Large intestine (tissue), 3 donors: ENCODE measurements around the gene P2RY8. TPM values are rescaled to one million over a fixed set of nuclear protein-coding genes. Genes with fewer than 3 reads are reported as not detected.
"Not testable (repeated sequence)": the region's sequence is repeated elsewhere in the genome, so short reads cannot be mapped to it uniquely, and the experiment has no call there.

Experiments used
- DNase-seq, 2 donors: peaks; one replicate each; pipeline versions ENCODE4 v3.0.0 to v3.0.0-alpha.2; 2013
- H3K27ac ChIP-seq: one replicate; pipeline ENCODE4 v1.5.1; 2013; ENCODE audit warnings: low read length
- H3K27me3 ChIP-seq: 2 replicates; pipeline ENCODE4 v1.6.1; 2013; ENCODE audit warnings: low read length; ENCODE audit not compliant: control insufficient read depth, insufficient read depth
- H3K36me3 ChIP-seq: 2 replicates; pipeline ENCODE4 v1.6.1; 2013; ENCODE audit warnings: low read length; ENCODE audit not compliant: control insufficient read depth, insufficient read depth
- H3K4me1 ChIP-seq: one replicate; pipeline ENCODE4 v1.6.1; 2013; ENCODE audit warnings: low read length; ENCODE audit not compliant: control insufficient read depth, insufficient read depth
- H3K4me3 ChIP-seq: one replicate; pipeline ENCODE4 v1.5.1; 2013; ENCODE audit warnings: low read length
- H3K9me3 ChIP-seq: one replicate; pipeline ENCODE4 v1.6.1; 2013; ENCODE audit warnings: mild to moderate bottlenecking, low read depth, low read length, moderate library complexity; ENCODE audit not compliant: control insufficient read depth
- WGBS: methylation state at CpG from one replicate; pipeline ENCODE4 v1.1.5; 2013; ENCODE audit warnings: low lambda C conversion rate; ENCODE audit not compliant: insufficient coverage; 5-methylcytosine and 5-hydroxymethylcytosine counted together
- polyA plus RNA-seq: library from polyadenylated mRNA; unstranded; fragments of 120-200 nt; gene quantifications from one replicate; pipeline ENCODE4 v1.2.1, GENCODE V29; 2013

P2RY8 gene
- polyA plus RNA-seq, 1 donor, result 1.6 TPM

GRCh38 chrX:1430451-1430850 is 106.5 kb downstream of the P2RY8 start:
- Histone ChIP-seq H3K4me1 (no peaks in the 10 kb centered on the region), H3K27me3 (no peaks in the 10 kb centered on the region), H3K4me3 (no peak overlapping the region), H3K36me3 (peaks cover 28% of the 10 kb centered on the region), H3K27ac (no peak overlapping the region), H3K9me3 (peaks cover 11% of the 10 kb centered on the region)
- no CpG with 5 or more reads among the region's 10 CpGs for WGBS
- DNase-seq, result no peak

DNA sequence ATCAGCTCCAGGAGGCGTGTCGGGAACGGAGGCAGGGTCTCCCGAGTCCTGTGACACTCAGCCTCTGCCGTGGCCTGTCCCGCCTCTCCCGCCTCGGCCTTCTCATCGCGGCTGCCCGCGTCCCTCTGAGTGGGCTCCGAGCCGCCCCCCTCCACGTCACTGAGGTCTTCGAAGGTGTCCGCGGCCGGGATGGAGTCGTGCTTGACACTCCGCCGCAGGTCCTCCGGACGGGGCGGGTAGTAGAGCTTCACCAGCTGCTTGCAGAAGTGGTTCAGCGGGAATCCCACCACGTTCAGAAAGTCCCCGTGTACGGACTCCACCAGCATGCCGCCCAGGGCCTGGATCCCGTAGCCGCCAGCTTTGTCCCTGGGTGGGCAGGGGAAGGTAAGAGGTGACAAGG is 109.2 kb downstream of the P2RY8 start:
- WGBS, result no CpG with 5 or more reads among the region's 32 CpGs
- peaks cover 22% of the 10 kb centered on the region for H3K9me3 ChIP-seq
- peaks cover 28% of the 10 kb centered on the region for H3K36me3 ChIP-seq
- DNase-seq, result no peak
- no peak overlapping the region for H3K27ac ChIP-seq
- H3K27me3 ChIP-seq, result no peaks in the 10 kb centered on the region
- no peak overlapping the region for H3K4me3 ChIP-seq
- no peaks in the 10 kb centered on the region for H3K4me1 ChIP-seq

DNA sequence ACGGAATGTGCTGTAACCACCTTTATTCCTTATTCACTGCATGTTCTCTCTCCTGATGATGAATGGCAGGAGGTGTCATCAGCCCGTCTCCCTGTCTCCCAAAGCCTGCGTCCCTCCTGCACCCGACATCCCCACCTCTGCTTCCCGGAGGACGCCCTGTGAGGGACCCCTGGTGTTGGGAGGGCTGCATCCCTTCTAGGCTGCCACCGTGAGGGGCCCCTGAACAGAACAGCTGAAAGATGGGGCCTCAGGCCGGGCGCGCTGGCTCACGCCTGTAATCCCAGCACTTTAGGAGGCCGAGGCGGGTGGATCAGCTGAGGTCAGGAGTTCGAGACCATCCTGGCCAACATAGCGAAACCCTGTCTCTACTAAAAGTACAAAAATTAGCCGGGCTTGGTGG is 110.7 kb downstream of the P2RY8 start:
- peaks cover 29% of the 10 kb centered on the region for H3K9me3 ChIP-seq
- DNase-seq, H3K4me3 ChIP-seq, H3K27ac ChIP-seq, H3K27me3 ChIP-seq, H3K4me1 ChIP-seq: not testable (repeated sequence)
- H3K36me3 ChIP-seq, result peaks cover 34% of the 10 kb centered on the region
- WGBS, result no CpG with 5 or more reads among the region's 16 CpGs

DNA sequence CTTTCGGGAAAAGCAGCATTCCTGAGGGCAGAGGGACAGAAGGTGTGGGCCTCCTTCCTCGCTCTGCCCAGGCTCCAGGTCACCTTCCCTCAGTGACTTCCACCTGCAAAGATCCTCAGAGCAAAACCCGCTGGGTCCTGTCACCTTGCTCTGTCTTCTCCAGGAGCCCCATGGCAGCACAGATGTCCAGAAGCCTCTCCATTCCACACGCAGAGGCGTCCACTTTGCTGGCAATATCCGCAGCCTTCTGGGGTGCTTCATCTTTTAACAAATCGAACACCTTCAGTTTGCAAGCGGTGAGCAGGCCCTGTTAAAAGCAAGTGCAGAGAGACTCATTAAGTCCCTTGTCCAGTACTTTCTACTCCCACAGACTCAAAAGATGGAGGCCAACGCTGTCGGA is 111.6 kb downstream of the P2RY8 start:
- peaks cover 37% of the 10 kb centered on the region for H3K36me3 ChIP-seq
- DNase-seq, result no peak
- 100% methylated on average over 3 of the region's 10 CpGs for WGBS

DNA sequence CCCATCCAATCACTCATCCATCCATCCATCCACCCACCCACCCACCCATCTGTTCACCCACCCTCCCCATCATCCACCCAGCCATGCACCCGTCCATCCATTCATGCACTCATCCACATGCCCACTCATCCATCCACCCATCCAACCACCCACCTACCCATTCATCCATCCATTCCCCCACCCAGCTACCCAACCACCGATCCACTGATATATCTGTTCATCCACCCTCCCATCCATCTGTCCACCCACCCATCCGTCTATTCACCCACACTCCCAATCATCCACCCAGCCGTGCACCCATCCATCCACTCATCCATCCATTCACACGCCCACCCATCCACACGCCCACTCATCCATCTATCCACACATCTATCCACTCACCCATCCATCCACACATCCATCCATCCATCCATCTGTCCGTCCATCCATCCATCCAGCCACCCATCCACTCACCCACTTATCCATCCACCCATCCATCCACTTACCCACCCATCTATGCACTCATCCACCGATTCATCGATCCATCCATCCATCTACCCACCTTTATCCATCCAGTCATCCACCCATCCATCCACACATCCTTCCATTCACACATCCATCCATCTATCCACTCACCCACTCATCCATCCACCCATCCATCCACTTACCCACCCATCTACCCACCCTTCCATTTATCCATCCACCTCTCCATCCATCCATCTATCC is 112.7 kb downstream of the P2RY8 start:
- Histone ChIP-seq H3K27me3 (no peaks in the 10 kb centered on the region), H3K9me3 (peaks cover 36% of the 10 kb centered on the region), H3K4me3 (no peak overlapping the region), H3K4me1 (peaks cover 4% of the 10 kb centered on the region), H3K36me3 (peaks cover 37% of the 10 kb centered on the region), H3K27ac (no peak overlapping the region)
- no peak for DNase-seq
- 94% methylated on average over 3 of the region's 9 CpGs for WGBS

More for the DNA sequence above, 111.6 kb downstream of the P2RY8 start:
- H3K4me1 ChIP-seq, result peaks cover 4% of the 10 kb centered on the region
- no peak overlapping the region for H3K4me3 ChIP-seq
- H3K9me3 ChIP-seq, result peaks cover 31% of the 10 kb centered on the region
- no peak overlapping the region for H3K27ac ChIP-seq
- H3K27me3 ChIP-seq, result no peaks in the 10 kb centered on the region

- Histone ChIP-seq H3K4me1 (peaks cover 4% of the 10 kb centered on the region), H3K27ac (no peak overlapping the region), H3K27me3 (no peaks in the 10 kb centered on the region), H3K9me3 (peaks cover 46% of the 10 kb centered on the region), H3K36me3 (peaks cover 46% of the 10 kb centered on the region), H3K4me3 (no peak overlapping the region)
- no CpG with 5 or more reads among the region's 2 CpGs for WGBS
- DNase-seq, result no peak
Observed at GRCh38 chrX:1423215-1423614, 113.8 kb downstream of the P2RY8 start.

DNA sequence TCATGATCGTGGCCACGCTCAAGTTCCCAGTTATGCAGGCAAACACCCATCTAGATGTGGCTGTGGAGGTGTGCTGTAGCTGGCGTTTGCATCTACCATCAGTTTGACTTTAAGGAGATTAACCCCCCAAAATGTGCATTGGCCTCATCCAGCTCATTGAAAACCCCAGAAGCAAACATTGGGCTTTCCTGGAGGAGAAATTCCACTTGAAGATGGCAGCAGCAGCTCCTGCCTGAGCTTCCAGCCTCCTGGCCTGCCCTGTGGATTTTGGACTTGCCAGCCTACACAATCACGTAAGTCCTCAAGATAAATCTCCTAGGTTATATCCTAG is 114.9 kb downstream of the P2RY8 start:
- no CpG with 5 or more reads among the region's 4 CpGs for WGBS

GRCh38 chrX:1421433-1422134 is 115.4 kb downstream of the P2RY8 start:
- no peak overlapping the region for H3K27ac ChIP-seq
- peaks cover 47% of the 10 kb centered on the region for H3K36me3 ChIP-seq
- peaks cover 4% of the 10 kb centered on the region for H3K4me1 ChIP-seq
- no peak for DNase-seq
- H3K9me3 ChIP-seq, result peaks cover 44% of the 10 kb centered on the region
- no peaks in the 10 kb centered on the region for H3K27me3 ChIP-seq
- WGBS, result no CpG with 5 or more reads among the region's 19 CpGs
- no peak overlapping the region for H3K4me3 ChIP-seq

More for the DNA sequence above, 114.9 kb downstream of the P2RY8 start:
- DNase-seq, result no peak
- H3K4me1 ChIP-seq, result peaks cover 4% of the 10 kb centered on the region
- H3K27me3 ChIP-seq, result no peaks in the 10 kb centered on the region
- H3K9me3 ChIP-seq, result peaks cover 44% of the 10 kb centered on the region
- H3K36me3 ChIP-seq, result peaks cover 44% of the 10 kb centered on the region
- H3K27ac ChIP-seq, result no peak overlapping the region
- no peak overlapping the region for H3K4me3 ChIP-seq

DNA sequence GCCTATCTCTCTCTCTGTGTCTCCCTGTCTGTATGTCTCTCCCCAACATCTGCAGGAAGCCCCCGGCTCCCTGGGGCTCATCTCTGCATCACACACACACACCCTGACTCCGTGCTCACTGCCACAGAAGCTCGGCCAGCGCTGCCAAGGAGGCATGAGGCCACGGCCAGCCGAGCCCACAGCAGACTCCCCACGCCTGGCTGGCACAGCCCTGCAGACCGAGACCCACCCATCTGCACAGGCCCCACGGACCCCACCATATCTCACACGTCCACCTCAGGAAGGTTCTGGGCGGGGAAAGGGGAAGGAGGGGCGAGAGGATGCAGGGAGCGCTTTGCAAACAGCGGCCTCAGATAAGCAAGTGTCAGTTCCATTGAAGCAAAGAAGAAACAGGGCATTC is 116.6 kb downstream of the P2RY8 start:
- DNase-seq, result peak in 1 of 2 donors; percentile 27
- no CpG with 5 or more reads among the region's 14 CpGs for WGBS
- Histone ChIP-seq H3K27ac (no peak overlapping the region), H3K27me3 (no peaks in the 10 kb centered on the region), H3K4me1 (peaks cover 4% of the 10 kb centered on the region), H3K36me3 (peaks cover 48% of the 10 kb centered on the region), H3K9me3 (peaks cover 41% of the 10 kb centered on the region), H3K4me3 (no peak overlapping the region)

DNA sequence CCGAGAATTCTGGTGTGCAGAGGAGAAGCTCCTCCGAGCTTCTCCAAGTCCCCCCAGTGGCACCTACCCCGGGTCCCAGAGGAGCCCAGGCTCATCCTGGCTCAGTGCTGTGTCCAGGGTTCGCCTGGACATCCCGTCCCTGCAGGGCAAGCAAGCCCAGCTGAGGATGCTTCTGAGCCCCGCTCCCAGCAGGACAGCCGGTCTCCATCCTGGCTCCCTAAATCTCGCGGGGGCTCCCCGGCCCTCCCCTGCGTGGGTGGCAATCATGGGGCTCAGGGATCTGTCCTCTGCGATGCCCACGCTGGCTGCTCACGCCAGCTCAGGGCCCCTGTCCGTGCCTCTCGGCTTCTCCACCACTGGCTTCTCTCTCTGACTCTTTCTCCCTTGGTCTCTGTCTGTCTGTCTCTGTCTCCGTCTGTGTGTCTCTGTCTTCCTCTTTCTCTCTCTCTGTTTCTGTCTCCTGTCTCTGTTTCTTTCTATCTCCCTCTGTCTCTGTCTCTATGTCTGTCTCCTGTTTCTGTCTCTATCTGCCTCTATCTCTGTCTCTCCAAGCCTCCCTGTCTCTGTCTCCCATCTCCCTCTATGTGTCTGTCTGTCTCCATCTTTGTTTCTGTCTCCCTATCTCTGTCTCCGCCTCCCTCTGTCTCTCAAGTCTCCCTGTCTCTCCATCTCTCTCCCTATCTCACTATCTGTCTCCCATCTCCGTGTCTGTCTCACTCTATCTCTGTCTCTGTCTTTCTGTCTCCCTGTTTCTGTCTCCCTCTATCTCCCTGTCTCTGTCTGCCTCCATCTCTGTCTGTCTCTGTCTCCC is 117.2 kb downstream of the P2RY8 start:
- peaks cover 41% of the 10 kb centered on the region for H3K9me3 ChIP-seq
- WGBS, result 86% methylated on average over 3 of the region's 19 CpGs
- no peak overlapping the region for H3K4me3 ChIP-seq
- H3K27ac ChIP-seq, result no peak overlapping the region
- no peak for DNase-seq
- H3K27me3 ChIP-seq, result no peaks in the 10 kb centered on the region
- H3K4me1 ChIP-seq, result peaks cover 4% of the 10 kb centered on the region
- H3K36me3 ChIP-seq, result peaks cover 45% of the 10 kb centered on the region
